NCI-H187 treated with DMSO at 0.1 percent for 48 hours (cell line): ENCODE results near the gene ABHD2.

ENCODE experiments used
- DNase-seq: peaks from one replicate; lab custom pipeline; 2025; lab: John Stamatoyannopoulos, UW

Gene ABHD2

GRCh38 chr15:89167267-89168176 lies 79.3 kb downstream of the ABHD2 start:
- DNase-seq, result no peak

GRCh38 chr15:89168316-89168833 lies 80.1 kb downstream of the ABHD2 start:
- DNase-seq, result no peak

DNA sequence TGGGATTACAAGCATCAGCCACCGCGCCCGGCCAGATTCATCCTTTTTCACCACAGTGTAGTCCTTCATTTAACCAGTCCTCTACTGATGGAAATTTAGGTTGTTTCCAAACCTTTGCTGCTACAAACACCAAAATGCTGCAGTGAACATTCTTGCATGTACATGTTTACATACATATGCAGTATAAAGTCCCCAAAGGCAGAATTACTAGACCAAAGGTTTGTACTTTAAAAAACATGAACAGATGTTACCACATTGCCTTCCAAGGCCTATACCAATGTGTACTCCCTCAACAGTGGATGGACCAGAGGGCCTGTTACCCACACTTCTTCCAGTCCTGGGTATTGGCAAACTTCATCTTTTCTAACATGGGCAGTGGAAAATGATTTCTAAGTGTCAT lies 82.1 kb downstream of the ABHD2 start:
- DNase-seq, result no peak

- no peak for DNase-seq
Measured at GRCh38 chr15:89171136-89172072, 83.1 kb downstream of the ABHD2 start.

DNA sequence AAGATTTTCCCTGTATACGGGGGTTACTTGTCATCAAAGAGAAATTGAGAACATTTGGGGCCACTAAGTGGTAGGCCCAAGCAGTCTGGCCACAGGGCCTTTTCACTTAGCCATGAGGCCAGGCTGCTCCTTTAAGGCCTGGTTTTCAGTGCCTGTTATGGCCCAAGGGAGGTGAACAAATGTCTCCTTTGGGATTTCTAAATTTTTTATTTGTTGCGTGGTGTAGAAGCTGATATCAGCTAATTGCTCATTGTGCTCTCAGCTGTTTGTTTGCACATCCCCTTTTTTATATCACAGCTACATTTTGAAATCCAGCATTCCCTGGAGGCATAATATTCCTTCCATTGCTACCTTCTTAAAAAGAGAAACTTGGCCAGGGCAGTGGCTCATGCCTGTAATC lies 84.7 kb downstream of the ABHD2 start:
- no peak for DNase-seq

DNA sequence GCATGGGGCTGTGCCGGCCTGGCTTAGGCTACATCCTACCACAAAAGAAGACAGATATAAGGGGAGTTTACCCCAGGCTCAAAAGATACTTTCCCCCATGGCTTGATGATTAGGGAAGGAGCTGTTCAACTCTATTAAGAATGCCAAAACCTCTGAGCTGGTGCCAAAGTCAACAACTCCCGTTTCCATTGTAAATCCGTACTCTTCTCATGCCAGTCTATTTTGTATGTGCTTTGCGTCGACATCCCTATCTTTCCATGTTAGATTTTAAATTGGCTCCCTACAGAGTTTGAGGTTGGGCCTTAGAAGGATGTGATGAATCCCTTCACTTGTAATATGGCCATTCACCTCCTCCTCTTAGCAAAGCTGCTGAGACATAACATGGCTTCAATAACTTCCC lies 86.2 kb downstream of the ABHD2 start:
- no peak for DNase-seq

- DNase-seq, result no peak
Measured at GRCh38 chr15:89175617-89176191, 87.4 kb downstream of the ABHD2 start.

DNA sequence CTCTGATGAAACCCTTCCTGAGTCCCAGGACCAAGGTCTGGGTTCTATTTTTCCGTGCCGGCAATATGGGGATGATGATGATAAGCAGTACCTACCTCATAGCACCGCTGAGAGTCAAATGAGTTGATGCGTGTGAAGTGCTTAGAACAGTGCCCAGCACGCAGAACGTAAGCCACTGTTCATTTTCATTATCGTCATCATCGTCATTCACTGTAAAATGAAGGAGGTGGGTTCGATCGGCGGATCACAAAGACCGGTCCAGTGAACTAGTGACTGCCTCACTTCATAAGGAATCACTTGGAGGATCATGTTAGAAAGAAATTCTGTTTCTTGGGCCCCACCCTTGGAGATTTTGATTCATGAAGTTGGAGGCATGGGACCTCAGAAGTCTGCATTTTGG lies 88.9 kb downstream of the ABHD2 start:
- no peak for DNase-seq

- no peak for DNase-seq
Measured at GRCh38 chr15:89177633-89178306, 89.5 kb downstream of the ABHD2 start.

GRCh38 chr15:89178307-89178977 lies 90.2 kb downstream of the ABHD2 start:
- no peak for DNase-seq

GRCh38 chr15:89179966-89180875 lies 92.0 kb downstream of the ABHD2 start:
- DNase-seq, result no peak

GRCh38 chr15:89184357-89184756 lies 96.1 kb downstream of the ABHD2 start:
- DNase-seq, result no peak

GRCh38 chr15:89184886-89185526 lies 96.8 kb downstream of the ABHD2 start:
- DNase-seq, result no peak

DNA sequence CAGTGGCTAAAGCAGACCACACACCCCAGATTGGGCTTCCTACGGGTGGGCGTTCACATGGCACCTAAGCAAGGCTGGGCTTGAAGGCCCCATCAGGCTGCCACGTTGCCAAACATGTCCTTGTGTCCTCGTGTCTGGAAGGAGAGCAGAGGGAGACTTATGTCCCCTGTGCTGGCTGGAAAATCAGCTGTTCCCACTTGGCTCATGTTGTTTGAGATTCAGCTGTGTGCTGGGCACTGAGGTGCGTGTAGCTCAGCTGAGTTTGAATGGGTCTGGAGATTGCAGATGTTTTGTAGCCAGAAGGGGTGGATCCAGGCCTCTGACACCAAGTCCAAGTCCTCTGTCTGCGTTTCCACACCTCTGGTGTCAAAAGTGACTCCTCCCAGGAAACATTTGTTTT lies 98.5 kb downstream of the ABHD2 start:
- DNase-seq, result no peak

DNA sequence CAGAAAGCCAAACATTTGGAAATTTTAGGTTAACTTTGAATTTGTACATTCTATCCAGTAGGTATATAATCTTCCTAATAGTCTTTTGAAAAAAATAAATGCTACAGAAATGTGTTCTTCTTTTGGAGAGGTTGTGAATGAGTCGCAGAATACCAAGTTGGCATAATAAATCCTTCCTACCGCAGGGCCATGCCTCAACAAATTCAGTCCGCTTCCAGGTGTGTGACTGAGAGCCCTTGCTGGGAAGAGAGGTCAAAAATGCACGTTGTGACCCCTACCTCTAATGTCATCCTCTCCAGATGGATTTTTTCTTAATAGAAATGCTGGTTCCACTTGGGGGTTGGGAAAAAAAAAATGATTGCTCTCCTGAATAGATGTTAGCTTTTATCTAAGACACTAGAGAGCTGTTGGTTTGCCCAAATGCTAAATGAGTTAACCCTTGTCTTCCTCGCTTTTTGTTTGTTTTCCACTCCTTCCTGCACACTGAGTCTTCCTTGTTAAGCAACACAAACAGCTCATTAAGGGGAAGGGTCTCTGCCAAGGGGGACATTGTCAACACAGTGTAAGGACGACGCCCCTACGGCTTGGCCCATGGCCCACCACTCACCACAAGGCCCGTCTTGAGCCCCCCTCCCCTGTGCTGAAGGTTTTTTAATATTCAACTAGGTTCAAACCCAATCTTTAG lies 99.2 kb downstream of the ABHD2 start:
- no peak for DNase-seq

GRCh38 chr15:89187986-89188514 lies 99.8 kb downstream of the ABHD2 start:
- no peak for DNase-seq

GRCh38 chr15:89192136-89192535 lies 103.9 kb downstream of the ABHD2 start:
- no peak for DNase-seq

DNA sequence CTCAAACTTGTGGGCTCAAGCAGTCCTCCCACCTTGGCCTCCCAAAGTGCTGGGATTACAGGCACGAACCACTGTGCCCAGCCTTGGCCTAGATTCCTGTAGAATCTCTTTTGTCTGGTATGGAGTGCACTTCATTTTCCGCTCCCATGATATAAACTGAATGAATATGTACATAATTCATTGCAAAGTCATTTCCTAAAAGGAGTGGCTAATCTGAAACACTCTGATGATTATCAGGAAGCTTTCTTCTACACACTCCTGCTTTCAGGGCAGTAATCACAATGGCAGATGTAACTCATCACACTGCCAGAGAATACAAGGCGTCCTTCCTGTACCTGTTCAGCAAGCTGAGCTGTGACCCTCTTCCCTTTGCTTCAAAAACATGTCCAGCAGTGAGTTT lies 104.5 kb downstream of the ABHD2 start:
- DNase-seq, result no peak

DNA sequence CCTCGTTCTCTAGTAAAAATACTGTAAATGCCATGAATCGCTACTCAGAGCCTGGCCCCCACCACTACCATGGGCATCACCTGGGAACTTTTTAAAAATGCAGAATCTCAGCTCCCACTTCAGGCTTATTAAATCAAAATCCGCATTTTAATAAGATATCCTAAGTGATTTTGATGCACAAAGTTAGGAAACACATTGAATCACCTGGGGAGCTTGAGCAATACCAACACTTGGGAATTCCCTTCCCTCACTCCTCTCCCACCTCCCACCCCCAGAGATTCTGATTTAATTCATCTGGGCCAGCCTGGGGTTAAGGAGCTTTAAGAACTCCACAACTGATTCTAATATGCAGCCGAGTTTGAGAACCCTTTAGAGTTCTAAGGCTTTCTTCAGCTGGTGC lies 106.4 kb downstream of the ABHD2 start:
- DNase-seq, result no peak
